Fibroblast of skin of right biceps (primary cell): ENCODE data around the gene KCNIP1.

Experiments used
- DNase-seq: peaks from one replicate; pipeline ENCODE4 v3.0.0-alpha.2; 2013

The KCNIP1 gene

GRCh38 chr5:170503990-170504596 lies at the start of gene KCNIP1:
Gene KCNIP1 (plus strand): TSS chr5:170504020.
- peak; percentile 11 for DNase-seq

DNA sequence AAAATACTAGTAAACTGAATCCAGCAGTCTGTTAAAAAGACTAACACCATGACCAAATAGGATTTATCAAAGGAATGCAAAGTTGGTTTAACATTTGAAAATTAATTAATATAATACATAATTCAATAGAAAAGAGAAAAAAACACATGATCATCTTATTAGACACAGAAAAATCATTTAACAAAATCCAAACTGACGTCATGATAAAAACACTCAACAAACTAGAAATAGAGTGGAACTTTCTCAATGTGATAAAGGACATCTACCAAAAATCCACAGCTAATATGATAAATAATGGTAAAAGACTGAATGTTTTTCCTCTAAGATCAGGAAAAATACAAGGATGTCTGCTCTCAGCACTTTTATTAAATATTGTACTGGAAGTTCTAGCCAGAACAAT lies 40.4 kb upstream of the KCNIP1 start:
- no peak for DNase-seq

DNA sequence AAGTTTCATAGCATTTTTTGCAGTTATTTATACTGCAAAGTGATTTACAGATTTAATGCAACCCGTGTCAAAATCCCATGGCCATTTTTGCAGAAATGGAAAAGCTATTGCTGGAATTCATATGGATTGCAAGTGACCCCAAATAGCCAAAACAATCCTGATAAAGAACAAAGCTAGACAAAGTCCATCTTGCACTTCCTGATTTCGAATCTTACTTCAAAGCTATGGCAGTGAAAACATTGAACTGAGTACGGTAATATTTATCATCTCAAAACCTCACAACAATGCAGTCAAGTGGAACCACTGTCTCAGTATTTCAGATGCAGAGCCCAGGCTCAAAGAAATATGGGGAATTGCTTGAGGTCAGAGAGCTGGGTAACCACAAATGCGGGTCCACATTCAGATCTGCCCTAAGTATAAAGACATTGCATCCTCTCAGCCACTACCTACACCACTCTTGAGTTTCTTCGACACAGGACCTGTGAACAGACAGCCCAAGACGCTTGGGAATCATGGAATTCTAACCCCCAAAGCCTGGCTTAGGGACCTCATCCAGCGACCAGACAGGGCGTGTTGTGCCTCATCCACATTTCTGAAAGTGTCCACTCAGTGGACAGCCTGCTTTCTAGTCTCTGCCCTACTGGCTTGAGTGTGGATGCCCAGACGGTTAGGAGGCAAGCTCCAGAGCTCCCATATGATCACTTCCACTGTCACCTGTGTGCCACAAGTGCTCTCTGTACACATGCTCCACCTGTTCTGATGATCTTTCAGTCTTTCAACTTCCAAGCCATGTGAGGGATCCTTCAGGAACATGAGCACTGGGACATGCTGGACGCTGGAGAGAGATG lies 39.3 kb upstream of the KCNIP1 start:
- DNase-seq = no peak

GRCh38 chr5:170466553-170466952 lies 37.3 kb upstream of the KCNIP1 start:
- no peak for DNase-seq

GRCh38 chr5:170466988-170467707 lies 36.7 kb upstream of the KCNIP1 start:
- DNase-seq = peak; percentile 94

DNA sequence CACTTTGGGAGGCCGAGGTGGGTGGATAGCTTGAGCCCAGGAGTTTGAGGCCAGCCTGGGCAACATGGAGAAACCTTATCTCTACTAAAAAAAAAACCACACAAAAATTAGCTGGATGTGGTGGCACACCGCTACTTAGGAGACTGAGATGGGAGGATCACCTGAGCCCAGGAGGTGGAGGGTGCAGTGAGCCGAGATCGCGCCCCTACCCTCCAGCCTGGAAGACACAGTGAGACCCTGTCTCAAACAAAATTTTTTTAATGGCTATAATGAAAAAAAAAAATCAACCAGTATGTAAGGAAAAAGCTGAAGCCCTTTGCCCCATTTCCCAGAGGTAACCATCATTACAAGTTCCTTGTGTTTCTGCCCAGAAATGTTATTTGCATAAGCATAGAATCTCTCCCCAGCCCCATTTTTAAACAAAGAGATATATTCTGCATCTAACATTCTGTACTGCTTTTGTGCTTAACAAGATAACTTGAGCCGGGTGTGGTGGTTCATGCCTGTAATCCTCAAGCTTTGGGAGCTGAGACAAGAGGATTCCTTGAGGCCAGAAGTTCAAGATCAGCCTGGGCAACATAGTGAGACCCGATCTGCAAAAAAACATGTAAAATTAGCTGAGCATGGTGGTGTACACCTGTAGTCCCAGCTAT lies 35.1 kb upstream of the KCNIP1 start:
- no peak for DNase-seq

- no peak for DNase-seq
Measured at GRCh38 chr5:170469414-170469813, 34.4 kb upstream of the KCNIP1 start.

- no peak for DNase-seq
Measured at GRCh38 chr5:170470275-170470674, 33.5 kb upstream of the KCNIP1 start.

GRCh38 chr5:170470808-170471404 lies 32.9 kb upstream of the KCNIP1 start:
- DNase-seq = no peak

GRCh38 chr5:170471551-170472178 lies 32.2 kb upstream of the KCNIP1 start:
- no peak for DNase-seq

- no peak for DNase-seq
Measured at GRCh38 chr5:170473642-170474041, 30.2 kb upstream of the KCNIP1 start.

- no peak for DNase-seq
Measured at GRCh38 chr5:170474489-170475274, 29.1 kb upstream of the KCNIP1 start.

DNA sequence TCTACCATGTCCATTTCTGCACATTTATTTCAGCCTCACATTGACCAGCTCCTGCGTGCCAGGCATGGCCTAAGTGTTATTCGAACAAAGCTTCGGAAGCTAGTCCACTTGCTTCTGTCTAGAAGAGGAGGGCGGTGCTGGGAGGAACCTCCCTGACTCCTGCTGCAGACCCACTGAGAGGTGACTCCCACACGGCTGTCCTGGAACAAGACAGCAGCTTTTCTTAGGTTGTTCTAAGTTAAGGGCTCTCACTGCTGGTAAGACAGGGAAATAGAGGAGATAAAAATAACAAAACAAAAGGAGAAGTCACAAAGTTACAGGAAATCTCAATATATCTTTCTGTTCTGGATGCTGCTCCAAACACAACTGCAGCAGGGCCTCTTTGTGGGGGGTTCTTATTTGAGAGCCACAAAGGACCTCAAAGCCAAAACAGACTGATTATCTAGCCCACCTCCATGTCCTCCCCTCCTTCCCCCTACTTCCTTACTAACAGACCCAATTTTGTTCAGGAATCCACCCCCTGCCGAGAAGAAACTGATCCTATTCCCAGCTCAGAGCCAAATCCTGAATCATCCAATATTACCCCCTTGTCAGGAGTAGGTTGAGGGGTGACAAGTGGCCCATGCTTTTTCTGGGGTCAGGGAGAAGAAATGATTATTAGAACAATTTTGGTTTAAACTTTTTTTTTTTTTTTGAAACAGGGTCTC lies 28.4 kb upstream of the KCNIP1 start:
- DNase-seq = peak; percentile 63

- peak; percentile 33 for DNase-seq
Measured at GRCh38 chr5:170476704-170477103, 27.1 kb upstream of the KCNIP1 start.

- no peak for DNase-seq
Measured at GRCh38 chr5:170477906-170478305, 25.9 kb upstream of the KCNIP1 start.

DNA sequence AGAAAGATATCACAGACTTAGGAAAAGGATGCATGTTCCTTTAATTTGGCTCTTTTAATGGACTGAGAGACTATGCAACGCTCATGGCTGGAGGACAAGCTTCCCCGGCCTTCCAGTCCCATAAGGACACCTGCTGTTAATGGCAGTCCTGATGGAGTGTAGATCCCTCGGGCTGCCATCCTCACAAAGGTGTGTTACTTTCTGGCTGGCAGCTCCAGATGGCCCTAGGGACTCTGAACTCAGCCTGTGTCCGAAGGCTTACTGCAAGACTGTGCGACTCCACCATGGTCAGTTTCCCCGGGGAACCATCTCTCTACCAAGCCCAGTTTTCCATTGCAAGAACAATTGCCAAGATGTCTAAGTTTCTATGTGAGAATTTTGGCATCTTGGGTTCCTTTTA lies 25.5 kb upstream of the KCNIP1 start:
- no peak for DNase-seq

GRCh38 chr5:170479484-170479883 lies 24.3 kb upstream of the KCNIP1 start:
- peak; percentile 70 for DNase-seq

DNA sequence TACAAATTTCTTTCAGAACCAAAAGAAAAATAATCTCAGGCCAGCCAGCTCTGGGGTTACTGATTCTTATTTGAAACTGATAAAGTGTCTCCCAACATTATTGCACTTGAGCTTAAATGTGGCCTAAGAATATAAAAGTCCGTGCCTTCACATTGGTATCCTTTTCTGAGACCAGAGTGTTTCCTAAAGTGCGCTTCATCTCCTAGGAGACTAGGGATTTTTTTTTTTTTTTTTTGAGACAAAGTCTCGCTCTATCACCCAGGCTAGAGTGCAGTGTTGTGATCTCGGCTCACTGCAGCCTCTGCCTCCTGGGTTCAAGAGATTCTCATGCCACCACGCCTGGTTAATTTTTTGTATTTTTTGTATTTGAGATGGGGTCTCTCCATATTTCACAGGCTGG lies 23.6 kb upstream of the KCNIP1 start:
- DNase-seq = no peak

DNA sequence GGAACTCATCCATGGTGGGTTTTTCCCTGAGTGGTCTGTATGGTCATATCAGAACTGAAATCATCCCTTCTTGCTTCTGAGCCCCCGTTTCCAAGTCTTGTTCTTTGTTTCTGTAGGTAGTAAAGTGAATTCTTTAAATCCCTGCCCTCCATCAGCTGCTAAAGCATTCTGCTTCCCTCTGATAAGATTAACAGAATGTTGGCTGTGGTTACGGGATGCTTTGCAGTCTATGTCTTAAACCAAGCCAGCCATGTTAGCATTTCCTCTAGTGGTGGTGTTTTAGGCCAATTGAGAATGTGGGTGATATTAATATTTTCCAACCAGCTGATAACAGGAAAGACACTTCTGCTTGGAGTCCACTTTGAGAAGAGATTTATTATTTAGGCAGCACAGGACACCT lies 22.0 kb upstream of the KCNIP1 start:
- no peak for DNase-seq

DNA sequence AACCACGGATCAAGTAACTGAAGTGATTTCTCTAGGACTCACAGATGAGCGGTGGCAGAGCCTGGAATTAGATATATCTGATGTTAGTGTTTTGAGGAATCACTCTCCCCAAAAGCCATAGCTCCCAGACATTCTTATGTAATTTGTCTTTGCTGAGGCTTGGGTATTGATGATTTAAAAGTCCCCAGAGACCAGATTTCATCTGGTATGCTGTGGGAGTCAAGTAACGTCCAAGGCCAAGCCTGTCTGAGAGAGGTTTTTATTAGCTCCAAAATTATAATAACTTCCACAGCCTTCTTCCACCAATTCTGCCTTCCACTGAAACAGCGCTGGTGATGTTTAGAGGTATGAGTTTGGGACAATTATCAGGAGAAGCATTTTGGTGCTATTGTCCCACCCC lies 21.3 kb upstream of the KCNIP1 start:
- DNase-seq = peak; percentile 49
